ENCODE results near the gene FHOD1. TPM values are rescaled to one million over a fixed set of nuclear protein-coding genes. Genes with fewer than 3 reads are reported as not detected.

Gene FHOD1
- total and polyA plus RNA-seq, 2 of the 13 experiments (the other 11 are each of a cell fraction or from before 2014, with no cell fraction given), result 20.0 to 20.8 TPM

DNA sequence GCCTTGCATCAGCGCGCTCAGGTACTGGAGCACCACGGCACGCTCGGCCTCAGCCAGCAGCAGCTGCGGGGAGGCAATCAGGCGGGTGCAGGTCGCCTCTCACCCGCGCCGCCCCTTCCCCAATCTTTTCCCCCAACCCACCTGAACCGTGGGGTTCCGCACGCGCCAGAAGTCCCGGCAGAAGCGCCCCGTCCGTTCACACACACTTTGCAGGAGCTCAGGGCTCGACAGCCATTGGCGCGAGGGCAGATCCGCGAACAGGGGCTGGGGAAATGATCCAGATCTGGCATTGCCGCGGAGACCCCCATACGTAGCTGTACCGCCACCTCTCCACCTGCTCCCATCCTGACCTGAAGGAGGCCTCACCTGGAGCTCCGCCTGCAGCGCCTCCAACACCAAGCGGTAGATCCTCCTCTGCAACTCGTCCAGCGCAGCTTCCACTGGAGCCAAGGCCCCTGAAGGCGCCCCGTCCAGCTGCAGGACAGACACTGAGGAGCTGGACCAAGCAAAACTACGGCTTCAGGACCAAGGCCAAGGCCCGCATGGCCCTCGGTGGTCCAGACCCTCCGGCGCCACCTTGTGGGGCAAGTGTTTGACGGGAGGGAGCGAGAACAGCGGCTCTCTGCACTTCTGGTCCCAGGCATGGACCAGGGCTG lies 62.2 kb downstream of the FHOD1 start (continued):
- TF ChIP-seq, protein P1, sequence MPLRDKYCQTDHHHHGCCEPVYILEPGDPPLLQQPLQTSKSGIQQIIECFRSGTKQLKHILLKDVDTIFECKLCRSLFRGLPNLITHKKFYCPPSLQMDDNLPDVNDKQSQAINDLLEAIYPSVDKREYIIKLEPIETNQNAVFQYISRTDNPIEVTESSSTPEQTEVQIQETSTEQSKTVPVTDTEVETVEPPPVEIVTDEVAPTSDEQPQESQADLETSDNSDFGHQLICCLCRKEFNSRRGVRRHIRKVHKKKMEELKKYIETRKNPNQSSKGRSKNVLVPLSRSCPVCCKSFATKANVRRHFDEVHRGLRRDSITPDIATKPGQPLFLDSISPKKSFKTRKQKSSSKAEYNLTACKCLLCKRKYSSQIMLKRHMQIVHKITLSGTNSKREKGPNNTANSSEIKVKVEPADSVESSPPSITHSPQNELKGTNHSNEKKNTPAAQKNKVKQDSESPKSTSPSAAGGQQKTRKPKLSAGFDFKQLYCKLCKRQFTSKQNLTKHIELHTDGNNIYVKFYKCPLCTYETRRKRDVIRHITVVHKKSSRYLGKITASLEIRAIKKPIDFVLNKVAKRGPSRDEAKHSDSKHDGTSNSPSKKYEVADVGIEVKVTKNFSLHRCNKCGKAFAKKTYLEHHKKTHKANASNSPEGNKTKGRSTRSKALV (CRISPR knock-in tag; IDR thresholded peaks at IDR 0.05), result 0 out of 2 replicates have a peak, but pooled peaks have one; percentile 73
- TF ChIP-seq ZNF326 (CRISPR knock-in tag; IDR thresholded peaks at IDR 0.05; ENCODE audit: borderline replicate concordance), result no peak
- peak; percentile 79; the same call in 1 of the 2 replicates for TF ChIP-seq RCOR2 (CRISPR knock-in tag; IDR thresholded peaks at IDR 0.05)
- TF ChIP-seq ISL2 (CRISPR knock-in tag; IDR thresholded peaks at IDR 0.05), result peak; percentile 61; the same call in 1 of the 2 replicates
- TF ChIP-seq ZFY (CRISPR knock-in tag; IDR thresholded peaks at IDR 0.05), result peak; percentile 73
- peak; percentile 93; the same call in 1 of the 2 replicates for TF ChIP-seq KLF11 (CRISPR knock-in tag; IDR thresholded peaks at IDR 0.05)
- TF ChIP-seq ZSCAN21 (CRISPR knock-in tag; IDR thresholded peaks at IDR 0.05; ENCODE audit: borderline replicate concordance), result no peak; the same call in 1 of the 2 replicates
- TF ChIP-seq EEA1 (CRISPR knock-in tag; IDR thresholded peaks at IDR 0.05; ENCODE audit: borderline replicate concordance), result no peak; the same call in 1 of the 2 replicates
- peak; percentile 46; the same call in 1 of the 2 replicates for TF ChIP-seq DMAP1 (CRISPR knock-in tag; IDR thresholded peaks at IDR 0.05)
- TF ChIP-seq, protein P2, sequence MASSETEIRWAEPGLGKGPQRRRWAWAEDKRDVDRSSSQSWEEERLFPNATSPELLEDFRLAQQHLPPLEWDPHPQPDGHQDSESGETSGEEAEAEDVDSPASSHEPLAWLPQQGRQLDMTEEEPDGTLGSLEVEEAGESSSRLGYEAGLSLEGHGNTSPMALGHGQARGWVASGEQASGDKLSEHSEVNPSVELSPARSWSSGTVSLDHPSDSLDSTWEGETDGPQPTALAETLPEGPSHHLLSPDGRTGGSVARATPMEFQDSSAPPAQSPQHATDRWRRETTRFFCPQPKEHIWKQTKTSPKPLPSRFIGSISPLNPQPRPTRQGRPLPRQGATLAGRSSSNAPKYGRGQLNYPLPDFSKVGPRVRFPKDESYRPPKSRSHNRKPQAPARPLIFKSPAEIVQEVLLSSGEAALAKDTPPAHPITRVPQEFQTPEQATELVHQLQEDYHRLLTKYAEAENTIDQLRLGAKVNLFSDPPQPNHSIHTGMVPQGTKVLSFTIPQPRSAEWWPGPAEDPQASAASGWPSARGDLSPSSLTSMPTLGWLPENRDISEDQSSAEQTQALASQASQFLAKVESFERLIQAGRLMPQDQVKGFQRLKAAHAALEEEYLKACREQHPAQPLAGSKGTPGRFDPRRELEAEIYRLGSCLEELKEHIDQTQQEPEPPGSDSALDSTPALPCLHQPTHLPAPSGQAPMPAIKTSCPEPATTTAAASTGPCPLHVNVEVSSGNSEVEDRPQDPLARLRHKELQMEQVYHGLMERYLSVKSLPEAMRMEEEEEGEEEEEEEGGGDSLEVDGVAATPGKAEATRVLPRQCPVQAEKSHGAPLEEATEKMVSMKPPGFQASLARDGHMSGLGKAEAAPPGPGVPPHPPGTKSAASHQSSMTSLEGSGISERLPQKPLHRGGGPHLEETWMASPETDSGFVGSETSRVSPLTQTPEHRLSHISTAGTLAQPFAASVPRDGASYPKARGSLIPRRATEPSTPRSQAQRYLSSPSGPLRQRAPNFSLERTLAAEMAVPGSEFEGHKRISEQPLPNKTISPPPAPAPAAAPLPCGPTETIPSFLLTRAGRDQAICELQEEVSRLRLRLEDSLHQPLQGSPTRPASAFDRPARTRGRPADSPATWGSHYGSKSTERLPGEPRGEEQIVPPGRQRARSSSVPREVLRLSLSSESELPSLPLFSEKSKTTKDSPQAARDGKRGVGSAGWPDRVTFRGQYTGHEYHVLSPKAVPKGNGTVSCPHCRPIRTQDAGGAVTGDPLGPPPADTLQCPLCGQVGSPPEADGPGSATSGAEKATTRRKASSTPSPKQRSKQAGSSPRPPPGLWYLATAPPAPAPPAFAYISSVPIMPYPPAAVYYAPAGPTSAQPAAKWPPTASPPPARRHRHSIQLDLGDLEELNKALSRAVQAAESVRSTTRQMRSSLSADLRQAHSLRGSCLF (CRISPR knock-in tag; IDR thresholded peaks at IDR 0.05; ENCODE audit: borderline replicate concordance), result peak; percentile 88
- peak; percentile 84; the same call in 1 of the 2 replicates for TF ChIP-seq RXRB (CRISPR knock-in tag; IDR thresholded peaks at IDR 0.05; ENCODE audit: borderline replicate concordance)
- TF ChIP-seq, protein P3, sequence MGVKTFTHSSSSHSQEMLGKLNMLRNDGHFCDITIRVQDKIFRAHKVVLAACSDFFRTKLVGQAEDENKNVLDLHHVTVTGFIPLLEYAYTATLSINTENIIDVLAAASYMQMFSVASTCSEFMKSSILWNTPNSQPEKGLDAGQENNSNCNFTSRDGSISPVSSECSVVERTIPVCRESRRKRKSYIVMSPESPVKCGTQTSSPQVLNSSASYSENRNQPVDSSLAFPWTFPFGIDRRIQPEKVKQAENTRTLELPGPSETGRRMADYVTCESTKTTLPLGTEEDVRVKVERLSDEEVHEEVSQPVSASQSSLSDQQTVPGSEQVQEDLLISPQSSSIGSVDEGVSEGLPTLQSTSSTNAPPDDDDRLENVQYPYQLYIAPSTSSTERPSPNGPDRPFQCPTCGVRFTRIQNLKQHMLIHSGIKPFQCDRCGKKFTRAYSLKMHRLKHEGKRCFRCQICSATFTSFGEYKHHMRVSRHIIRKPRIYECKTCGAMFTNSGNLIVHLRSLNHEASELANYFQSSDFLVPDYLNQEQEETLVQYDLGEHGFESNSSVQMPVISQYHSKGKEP (CRISPR knock-in tag; IDR thresholded peaks at IDR 0.05), result peak; percentile 81; the same call in 1 of the 2 replicates
- TF ChIP-seq POGZ (CRISPR knock-in tag; IDR thresholded peaks at IDR 0.05), result peak; percentile 69; the same call in 1 of the 2 replicates
- no peak for TF ChIP-seq ZNF577 (CRISPR knock-in tag; IDR thresholded peaks at IDR 0.05; ENCODE audit: borderline replicate concordance, low read depth)
- TF ChIP-seq ZNF724P (CRISPR knock-in tag; IDR thresholded peaks at IDR 0.05; ENCODE audit: borderline replicate concordance), result peak; percentile 95; the same call in 1 of the 2 replicates
- no peak for TF ChIP-seq ZNF224 (CRISPR knock-in tag; IDR thresholded peaks at IDR 0.05)
- TF ChIP-seq, protein P4, sequence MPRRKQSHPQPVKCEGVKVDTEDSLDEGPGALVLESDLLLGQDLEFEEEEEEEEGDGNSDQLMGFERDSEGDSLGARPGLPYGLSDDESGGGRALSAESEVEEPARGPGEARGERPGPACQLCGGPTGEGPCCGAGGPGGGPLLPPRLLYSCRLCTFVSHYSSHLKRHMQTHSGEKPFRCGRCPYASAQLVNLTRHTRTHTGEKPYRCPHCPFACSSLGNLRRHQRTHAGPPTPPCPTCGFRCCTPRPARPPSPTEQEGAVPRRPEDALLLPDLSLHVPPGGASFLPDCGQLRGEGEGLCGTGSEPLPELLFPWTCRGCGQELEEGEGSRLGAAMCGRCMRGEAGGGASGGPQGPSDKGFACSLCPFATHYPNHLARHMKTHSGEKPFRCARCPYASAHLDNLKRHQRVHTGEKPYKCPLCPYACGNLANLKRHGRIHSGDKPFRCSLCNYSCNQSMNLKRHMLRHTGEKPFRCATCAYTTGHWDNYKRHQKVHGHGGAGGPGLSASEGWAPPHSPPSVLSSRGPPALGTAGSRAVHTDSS (CRISPR knock-in tag; conservative IDR thresholded peaks at IDR 0.05), result 0 out of 2 replicates have a peak, but pooled peaks have one; percentile 72
- no peak for TF ChIP-seq TRIM24 (CRISPR knock-in tag; IDR thresholded peaks at IDR 0.05)
- TF ChIP-seq ZNF292 (CRISPR knock-in tag; IDR thresholded peaks at IDR 0.05; ENCODE audit: borderline replicate concordance, low read depth), result peak; percentile 58; the same call in 1 of the 2 replicates
